MM.1S (cell line): ENCODE data around the gene RGS16.

Experiments used
- DNase-seq: peaks from one replicate; pipeline ENCODE4 v3.0.0-alpha.2; 2015
- H2AFZ ChIP-seq: fragments of 300-600 bp; sonication (generic); 2 replicates; pipeline ENCODE4 v1.6.0; 2016; ENCODE audit warnings: antibody characterized with exemption, low read length
- H3F3A ChIP-seq: fragments of 300-600 bp; sonication (generic); 2 replicates; pipeline ENCODE4 v1.6.1; 2016; ENCODE audit warnings: mild to moderate bottlenecking, antibody characterized with exemption, low read length, moderate library complexity, mixed read lengths; ENCODE audit not compliant: insufficient read depth
- H3K27ac ChIP-seq: fragments of 300-600 bp; sonication (generic); 2 replicates; pipeline ENCODE4 v1.5.1; 2016; ENCODE audit warnings: mild to moderate bottlenecking, low read length
- H3K27me3 ChIP-seq: fragments of 300-600 bp; sonication (generic); replicated peaks from 2 replicates; pipeline ENCODE4 v1.6.0; 2016; ENCODE audit warnings: low read length; ENCODE audit not compliant: insufficient read depth
- H3K36me3 ChIP-seq: fragments of 300-600 bp; sonication (generic); replicated peaks from 2 replicates; pipeline ENCODE4 v1.6.1; 2016; ENCODE audit warnings: mild to moderate bottlenecking, low read length, mixed read lengths; ENCODE audit not compliant: insufficient read depth
- H3K4me1 ChIP-seq: fragments of 300-600 bp; sonication (generic); 2 replicates; pipeline ENCODE4 v1.6.1; 2016; ENCODE audit warnings: low read length, mixed read lengths
- H3K4me2 ChIP-seq: fragments of 300-600 bp; sonication (generic); 2 replicates; pipeline ENCODE4 v1.6.0; 2016; ENCODE audit warnings: low read depth, low read length
- H3K4me3 ChIP-seq: fragments of 300-600 bp; sonication (generic); 2 replicates; pipeline ENCODE4 v1.5.1; 2016; ENCODE audit warnings: low read length, mixed read lengths
- H3K79me2 ChIP-seq: fragments of 300-600 bp; sonication (generic); 2 replicates; pipeline ENCODE4 v1.6.1; 2016; ENCODE audit warnings: mixed run types, low read length, mixed read lengths
- H3K9ac ChIP-seq: fragments of 300-600 bp; sonication (generic); 2 replicates; pipeline ENCODE4 v1.6.1; 2016; ENCODE audit warnings: low read length, mixed read lengths
- H3K9me2 ChIP-seq: fragments of 300-600 bp; sonication (generic); replicated peaks from 2 replicates; pipeline ENCODE4 v1.6.1; 2016; ENCODE audit warnings: mild to moderate bottlenecking, low read length, mixed read lengths; ENCODE audit not compliant: insufficient read depth
- H3K9me3 ChIP-seq: fragments of 300-600 bp; sonication (generic); replicated peaks from 2 replicates; pipeline ENCODE4 v1.6.1; 2016; ENCODE audit warnings: mild to moderate bottlenecking, low read length, mixed read lengths; ENCODE audit not compliant: insufficient read depth
- H4K20me1 ChIP-seq: fragments of 300-600 bp; sonication (generic); 2 replicates; pipeline ENCODE4 v1.6.1; 2016; ENCODE audit warnings: mild to moderate bottlenecking, low read length, moderate library complexity, mixed read lengths; ENCODE audit not compliant: insufficient read depth
- CTCF ChIP-seq: fragments of 300-600 bp; sonication (generic); IDR thresholded peaks from 2 replicates; pipeline ENCODE4 v1.5.1; 2016; ENCODE audit warnings: antibody characterized with exemption, low read length, mixed read lengths
- EZH2 ChIP-seq: fragments of 300-600 bp; sonication (generic); optimal IDR thresholded peaks from 2 replicates; pipeline ENCODE3; 2017; ENCODE audit warnings: low read depth, mild to moderate bottlenecking, antibody characterized with exemption, low read length, mixed read lengths
- EZH2phosphoT487 ChIP-seq: fragments of 300-600 bp; sonication (generic); IDR thresholded peaks from 2 replicates; pipeline ENCODE4 v1.6.1; 2018; ENCODE audit warnings: antibody characterized with exemption, low read length

Gene RGS16

GRCh38 chr1:182598296-182598695 lies 5.9 kb downstream of the RGS16 start:
- Histone ChIP-seq H3K4me2 (no peak overlapping the region), H3K9me3 (no peaks in the 10 kb centered on the region), H3K4me1 (peaks cover 11% of the 10 kb centered on the region), H3K9ac (no peak overlapping the region), H3K27me3 (no peaks in the 10 kb centered on the region), H3K36me3 (no peaks in the 10 kb centered on the region; the same call in 1 of the 2 replicates), H3K9me2 (no peaks in the 10 kb centered on the region), H3F3A (peaks cover under 1% of the 10 kb centered on the region; the same call in 1 of the 2 replicates), H2AFZ (no peak overlapping the region), H3K79me2 (peaks cover 5% of the 10 kb centered on the region; the same call in 1 of the 2 replicates), H3K4me3 (no peak overlapping the region), H4K20me1 (peaks cover 4% of the 10 kb centered on the region; the same call in 1 of the 2 replicates), H3K27ac (no peak overlapping the region)
- no peak for TF ChIP-seq EZH2
- DNase-seq, result no peak

GRCh38 chr1:182596934-182597333 lies 7.3 kb downstream of the RGS16 start:
- no peak overlapping the region for H3K27ac ChIP-seq
- H3K9ac ChIP-seq, result no peak overlapping the region
- no peaks in the 10 kb centered on the region for H3K9me3 ChIP-seq
- no peak overlapping the region for H3K4me3 ChIP-seq
- H4K20me1 ChIP-seq, result peaks cover 4% of the 10 kb centered on the region; the same call in 1 of the 2 replicates
- H3K9me2 ChIP-seq, result no peaks in the 10 kb centered on the region
- no peak overlapping the region for H2AFZ ChIP-seq
- no peaks in the 10 kb centered on the region; the same call in 1 of the 2 replicates for H3K36me3 ChIP-seq
- no peaks in the 10 kb centered on the region for H3F3A ChIP-seq
- H3K79me2 ChIP-seq, result no peaks in the 10 kb centered on the region
- no peak for TF ChIP-seq EZH2
- TF ChIP-seq EZH2phosphoT487, result no peak
- TF ChIP-seq CTCF, result no peak
- no peak for DNase-seq
- H3K4me2 ChIP-seq, result no peak overlapping the region
- H3K4me1 ChIP-seq, result peaks cover 5% of the 10 kb centered on the region; the same call in 1 of the 2 replicates
- no peaks in the 10 kb centered on the region for H3K27me3 ChIP-seq

- Histone ChIP-seq H4K20me1 (peaks cover 4% of the 10 kb centered on the region; the same call in 1 of the 2 replicates), H3K36me3 (no peaks in the 10 kb centered on the region; the same call in 1 of the 2 replicates), H3K4me3 (no peak overlapping the region), H3K4me2 (no peak overlapping the region), H3K9me3 (no peaks in the 10 kb centered on the region), H3K27ac (no peak overlapping the region), H3K27me3 (no peaks in the 10 kb centered on the region), H3F3A (no peaks in the 10 kb centered on the region), H3K9me2 (no peaks in the 10 kb centered on the region), H2AFZ (no peak overlapping the region), H3K79me2 (no peaks in the 10 kb centered on the region), H3K4me1 (no peaks in the 10 kb centered on the region), H3K9ac (no peak overlapping the region)
- peak; percentile 68 for DNase-seq
- TF ChIP-seq EZH2, result no peak
- TF ChIP-seq CTCF, result peak; percentile 96
These were observed 8.4 kb downstream of the RGS16 start for GRCh38 chr1:182595641-182596240.

- TF ChIP-seq EZH2 (no peak), CTCF (no peak), EZH2phosphoT487 (no peak)
- Histone ChIP-seq H3K4me3 (no peak overlapping the region), H3K27ac (no peak overlapping the region), H3K4me1 (peaks cover 5% of the 10 kb centered on the region; the same call in 1 of the 2 replicates), H3K79me2 (no peaks in the 10 kb centered on the region), H3K27me3 (no peaks in the 10 kb centered on the region), H4K20me1 (peaks cover 4% of the 10 kb centered on the region; the same call in 1 of the 2 replicates), H3K9ac (no peak overlapping the region), H3K4me2 (no peak overlapping the region), H3F3A (no peaks in the 10 kb centered on the region), H3K9me3 (no peaks in the 10 kb centered on the region), H3K9me2 (no peaks in the 10 kb centered on the region), H3K36me3 (no peaks in the 10 kb centered on the region), H2AFZ (0 out of 2 replicates have a peak overlapping the region, but pooled peaks have one; percentile 95)
- DNase-seq, result no peak
These were observed 14.3 kb downstream of the RGS16 start for GRCh38 chr1:182589931-182590330.
